Natural killer cell treated with Interleukin-12 subunit alpha and Interleukin-12 subunit beta and Interleukin-15 and Interleukin-18, amount 100 ng/mL, for 72 hours (primary cell): ENCODE results near the gene KIF1A. TPM values are rescaled to one million over a fixed set of nuclear protein-coding genes. Genes with fewer than 3 reads are reported as not detected.
A peak's percentile ranks its signal among the peaks of the same experiment; 100 is the strongest.

Experiments used
- ATAC-seq, 2 donors: fragments of 150-1000 bp; cut with Tn5 transposase in 1 of 2; sonication (Bioruptor Pico), chemical (Tn5 transposase) in 1 of 2; 2 replicates each; pipeline ENCODE4 v1.10.0; 2021
- DNase-seq: peaks from one replicate; pipeline ENCODE4 v3.0.0; 2022; ENCODE audit warnings: low spot score
- H3K27ac Mint-ChIP-seq, 2 donors: 1 replicate in 1 of 2; 2 replicates in 1 of 2; pipeline ENCODE4 v1.8.0; 2022; ENCODE audit warnings: mixed read lengths in 2 of 2, mild to moderate bottlenecking in 1 of 2, moderate library complexity in 1 of 2
- H3K27me3 Mint-ChIP-seq, 2 donors: 1 replicate in 1 of 2; 2 replicates in 1 of 2; pipeline ENCODE4 v1.8.0; 2022; ENCODE audit warnings: mixed read lengths in 2 of 2
- H3K36me3 Mint-ChIP-seq: one replicate; pipeline ENCODE4 v1.8.0; 2022; ENCODE audit warnings: mixed read lengths
- H3K4me1 Mint-ChIP-seq, 2 donors: 1 replicate in 1 of 2; 2 replicates in 1 of 2; pipeline ENCODE4 v1.8.0; 2022; ENCODE audit warnings: low read depth in 2 of 2, mixed read lengths in 2 of 2, mild to moderate bottlenecking in 1 of 2
- H3K4me3 Mint-ChIP-seq: one replicate; pipeline ENCODE4 v1.8.0; 2022; ENCODE audit warnings: mixed read lengths
- H3K9me3 Mint-ChIP-seq: 2 replicates; pipeline ENCODE4 v1.8.0; 2022; ENCODE audit warnings: mixed read lengths
- total RNA-seq, 2 donors: library from RNA; stranded (reverse); gene quantifications; one replicate each; pipeline ENCODE4 v1.2.3, GENCODE V29; 2022

Gene KIF1A
- total RNA-seq, 2 donors from 2014 or later: 0.45 TPM; not detected in 1

DNA sequence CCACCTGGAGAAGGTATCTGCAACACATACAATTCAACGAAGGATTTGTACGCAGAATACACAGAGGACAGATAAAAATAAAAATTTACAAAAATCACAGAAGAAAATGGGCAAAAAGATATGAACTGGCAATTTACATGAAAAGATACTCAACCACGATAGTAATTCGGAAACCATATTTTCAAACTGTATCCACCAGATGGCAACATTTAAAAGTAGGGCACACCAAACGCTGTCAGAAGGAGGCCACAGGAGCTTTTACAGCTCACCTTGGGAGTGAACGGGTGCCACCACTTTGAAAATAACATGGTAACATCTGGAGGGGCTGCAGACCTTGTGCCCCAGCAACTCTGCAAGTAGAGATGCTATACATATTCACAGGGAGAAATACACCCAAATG, 9.8 kb downstream of the KIF1A start:
- peaks cover 4 to 6% of the 10 kb centered on the region in 2 donors for H3K4me1 Mint-ChIP-seq
- no peak overlapping the region for H3K27ac Mint-ChIP-seq

DNA sequence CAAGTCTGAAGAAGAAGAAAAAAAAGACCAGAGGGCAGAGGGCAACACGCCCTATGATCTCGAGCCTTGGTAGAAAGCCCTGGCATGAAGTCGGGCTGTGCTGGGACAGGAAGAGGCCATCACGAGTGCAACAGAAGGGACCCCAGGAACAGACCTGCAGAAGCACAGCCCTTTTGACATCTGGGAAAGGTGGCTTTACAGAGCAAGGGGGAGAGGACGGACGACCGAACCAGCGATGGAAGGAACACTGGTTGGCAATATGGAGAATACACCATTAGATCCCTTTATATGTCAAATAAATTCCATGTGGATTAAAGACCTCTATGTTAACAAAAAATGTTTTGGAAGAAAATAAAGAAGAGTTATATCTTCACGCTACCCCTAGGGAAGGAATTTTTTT, 10.7 kb downstream of the KIF1A start:
- Mint-ChIP-seq H3K36me3 (peaks cover 4% of the 10 kb centered on the region), H3K4me3 (no peak overlapping the region), H3K9me3 (no peaks in the 10 kb centered on the region), H3K27me3 (peaks cover 14 to 27% of the 10 kb centered on the region in 2 donors), H3K27ac (no peak overlapping the region), H3K4me1 (peaks cover 4 to 6% of the 10 kb centered on the region in 2 donors)
- DNase-seq (no peak), ATAC-seq (no peak)

More for the DNA sequence above, 9.8 kb downstream of the KIF1A start:
- DNase-seq (no peak), ATAC-seq (no peak)
- H3K4me3 Mint-ChIP-seq: no peak overlapping the region
- H3K9me3 Mint-ChIP-seq: no peaks in the 10 kb centered on the region
- peaks cover 4% of the 10 kb centered on the region for H3K36me3 Mint-ChIP-seq
- peaks cover 8 to 18% of the 10 kb centered on the region in 2 donors for H3K27me3 Mint-ChIP-seq

DNA sequence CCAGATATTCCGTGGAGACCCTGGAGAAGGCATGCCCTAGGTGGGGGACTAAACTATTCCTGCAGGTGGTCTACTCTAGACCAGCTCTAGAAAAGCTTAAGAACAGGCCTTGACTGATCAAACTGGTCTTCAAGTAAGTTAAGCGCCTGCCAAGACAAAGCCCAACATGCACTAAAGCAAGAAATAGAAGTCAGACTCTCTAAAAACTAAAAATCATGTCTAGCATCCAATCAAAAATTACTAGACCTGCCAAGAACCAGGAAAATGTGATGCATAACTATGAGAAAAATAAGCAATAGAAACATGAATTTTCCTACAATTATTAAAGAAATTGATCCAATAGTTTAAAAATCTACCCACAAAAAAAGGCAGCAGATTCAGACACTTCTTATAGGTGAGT, 13.6 kb downstream of the KIF1A start:
- Mint-ChIP-seq H3K27ac (no peak overlapping the region), H3K36me3 (no peaks in the 10 kb centered on the region), H3K4me3 (no peak overlapping the region), H3K9me3 (no peaks in the 10 kb centered on the region), H3K4me1 (peaks cover 2 to 3% of the 10 kb centered on the region in 2 donors), H3K27me3 (peaks cover 22 to 40% of the 10 kb centered on the region in 2 donors)
- DNase-seq (no peak), ATAC-seq (no peak)

DNA sequence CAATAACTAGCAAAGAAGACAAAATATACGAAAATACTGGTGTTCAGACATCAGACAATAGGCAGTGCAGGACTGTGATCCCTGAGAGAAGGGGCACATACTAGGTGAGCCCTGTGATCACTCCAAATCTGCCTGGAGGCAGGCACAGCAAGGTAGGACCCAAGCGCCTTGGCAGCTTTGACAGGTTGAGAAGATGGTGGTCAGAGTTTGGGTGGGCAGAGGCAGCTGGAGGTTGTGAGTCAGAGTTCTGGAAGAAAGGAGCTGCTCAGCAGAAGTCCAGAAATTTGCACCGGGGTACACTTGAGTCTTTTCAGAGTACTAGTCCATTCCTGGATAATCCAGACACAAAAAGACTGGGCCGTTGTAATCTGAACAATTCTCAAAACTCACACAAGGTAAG, 14.0 kb downstream of the KIF1A start:
- H3K4me1 Mint-ChIP-seq: no peaks in the 10 kb centered on the region
- peaks cover 23 to 45% of the 10 kb centered on the region in 2 donors for H3K27me3 Mint-ChIP-seq
- H3K36me3 Mint-ChIP-seq: no peaks in the 10 kb centered on the region
- DNase-seq: no peak
- H3K4me3 Mint-ChIP-seq: no peak overlapping the region
- no peak overlapping the region for H3K27ac Mint-ChIP-seq
- H3K9me3 Mint-ChIP-seq: no peaks in the 10 kb centered on the region
- no peak for ATAC-seq

DNA sequence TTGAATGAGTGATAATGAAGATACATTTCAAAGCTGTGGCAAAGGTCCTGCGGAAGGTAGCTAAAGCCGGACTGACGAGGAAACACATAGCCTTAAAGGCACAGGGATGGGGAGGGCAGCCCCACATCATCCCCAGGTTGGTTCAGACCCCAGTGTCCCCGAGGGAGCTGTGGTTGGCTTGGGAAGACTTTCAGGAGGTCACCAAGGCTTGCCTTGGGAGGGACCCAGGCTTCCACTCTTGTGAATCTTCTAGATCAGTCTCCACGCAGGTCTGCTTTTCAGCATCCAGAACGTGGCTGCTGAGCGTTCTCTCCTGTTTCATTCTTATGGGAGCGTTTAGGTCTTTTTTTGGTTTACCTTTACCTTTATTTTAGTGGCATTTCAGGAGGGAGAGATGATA, 16.8 kb downstream of the KIF1A start:
- ATAC-seq (no peak), DNase-seq (no peak)
- H3K4me3 Mint-ChIP-seq: no peak overlapping the region
- H3K27ac Mint-ChIP-seq: no peak overlapping the region
- no peaks in the 10 kb centered on the region for H3K4me1 Mint-ChIP-seq
- H3K27me3 Mint-ChIP-seq: peaks cover 32 to 51% of the 10 kb centered on the region in 2 donors
- H3K9me3 Mint-ChIP-seq: no peaks in the 10 kb centered on the region
- H3K36me3 Mint-ChIP-seq: no peaks in the 10 kb centered on the region

DNA sequence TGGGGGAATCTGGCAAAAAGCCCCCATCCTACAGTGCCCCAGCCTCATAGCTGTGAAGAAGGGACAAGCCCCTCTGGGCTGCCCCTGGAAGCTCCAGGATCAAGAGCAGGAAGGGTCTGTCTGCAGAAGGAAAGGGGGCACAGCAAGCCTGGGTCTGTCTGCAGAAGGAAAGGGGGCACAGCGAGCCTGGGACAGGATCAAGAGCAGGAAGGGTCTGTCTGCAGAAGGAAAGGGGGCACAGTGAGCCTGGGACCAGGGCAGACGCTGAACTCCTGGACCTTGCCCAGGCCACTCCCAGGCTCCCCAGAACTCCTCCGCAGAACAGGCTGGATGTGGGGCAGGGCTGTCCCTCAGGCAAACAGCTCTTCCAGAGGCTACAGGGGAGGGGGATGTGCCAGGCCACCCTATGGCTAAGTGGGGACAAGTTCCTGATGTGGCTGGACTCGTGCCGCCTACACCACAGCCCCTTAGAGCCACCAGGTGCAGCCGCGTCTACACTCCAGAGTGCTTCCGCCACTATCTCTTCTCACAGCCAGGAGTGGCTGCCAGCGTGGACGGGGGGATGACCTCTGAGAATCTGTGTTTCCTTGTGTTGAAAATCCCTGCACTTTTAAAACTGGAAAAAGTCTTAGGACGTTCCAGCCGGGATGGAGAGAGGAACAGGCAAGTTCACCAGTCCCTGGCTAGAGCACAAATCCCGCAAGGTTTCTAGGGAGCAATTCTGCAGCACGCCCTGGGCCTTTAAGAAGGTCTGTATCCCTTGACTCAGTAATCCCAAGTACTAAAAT, 20.8 kb downstream of the KIF1A start:
- H3K4me1 Mint-ChIP-seq: no peaks in the 10 kb centered on the region
- peaks cover 22 to 47% of the 10 kb centered on the region in 2 donors for H3K27me3 Mint-ChIP-seq
- H3K4me3 Mint-ChIP-seq: no peak overlapping the region
- ATAC-seq (peak in 1 of 2 donors; percentile 46), DNase-seq (peak; percentile 37)
- no peaks in the 10 kb centered on the region for H3K36me3 Mint-ChIP-seq
- H3K9me3 Mint-ChIP-seq: no peaks in the 10 kb centered on the region
- H3K27ac Mint-ChIP-seq: no peak overlapping the region

DNA sequence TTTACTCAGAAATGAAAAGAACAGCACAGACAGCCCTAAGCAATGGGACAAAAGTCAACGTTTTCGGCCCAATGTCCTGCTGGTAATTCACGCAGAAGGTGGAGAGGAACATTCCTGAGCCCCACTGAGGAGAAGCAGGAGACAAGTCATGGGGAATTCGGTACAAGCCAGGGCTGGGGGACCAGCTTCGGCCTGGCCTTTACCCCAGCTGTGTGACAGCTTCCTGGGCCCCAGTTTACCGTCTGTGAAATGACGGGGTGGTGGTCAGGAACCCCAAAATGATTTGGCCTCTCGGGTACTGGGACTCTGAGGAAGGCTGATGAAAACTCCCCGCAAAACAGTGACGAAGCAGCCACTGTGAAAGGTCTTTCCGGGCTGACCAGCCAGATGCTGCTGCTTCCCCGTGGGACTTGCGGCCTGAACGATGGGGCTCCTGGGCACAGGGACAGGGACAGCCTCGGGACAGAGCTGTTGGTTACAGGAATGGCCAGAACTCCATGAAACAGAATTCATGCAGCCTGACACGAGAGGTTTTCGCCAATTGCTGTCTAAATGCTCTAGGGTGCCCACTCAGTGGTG, 21.6 kb downstream of the KIF1A start:
- Mint-ChIP-seq H3K27me3 (peaks cover 19 to 41% of the 10 kb centered on the region in 2 donors), H3K27ac (no peak overlapping the region), H3K4me3 (no peak overlapping the region), H3K36me3 (no peaks in the 10 kb centered on the region), H3K9me3 (no peaks in the 10 kb centered on the region), H3K4me1 (no peaks in the 10 kb centered on the region)
- DNase-seq (peak; percentile 15), ATAC-seq (no peak)

DNA sequence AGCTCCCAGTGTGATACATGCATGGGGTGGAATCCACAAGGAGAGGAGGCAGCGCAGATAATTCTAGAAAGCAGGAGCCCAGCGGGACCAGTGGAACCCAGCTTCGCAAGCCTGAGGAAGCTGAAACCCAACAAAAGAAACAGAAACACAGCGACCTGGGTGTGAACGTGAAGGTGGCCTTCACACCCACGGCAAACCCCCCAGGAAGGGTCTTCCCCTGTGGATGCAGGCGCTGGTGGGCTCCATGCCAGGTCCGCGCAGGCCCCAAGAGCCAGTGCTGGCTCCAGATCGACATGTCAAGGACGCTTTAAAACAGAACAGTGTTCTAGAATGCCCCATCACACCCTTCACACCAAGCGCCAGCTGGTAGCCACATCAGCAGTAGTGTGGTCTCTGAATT, 22.1 kb downstream of the KIF1A start:
- H3K4me1 Mint-ChIP-seq: no peaks in the 10 kb centered on the region
- no peaks in the 10 kb centered on the region for H3K9me3 Mint-ChIP-seq
- no peaks in the 10 kb centered on the region for H3K36me3 Mint-ChIP-seq
- ATAC-seq (no peak), DNase-seq (peak; percentile 16)
- no peak overlapping the region for H3K27ac Mint-ChIP-seq
- H3K27me3 Mint-ChIP-seq: peaks cover 17 to 36% of the 10 kb centered on the region in 2 donors
- no peak overlapping the region for H3K4me3 Mint-ChIP-seq

DNA sequence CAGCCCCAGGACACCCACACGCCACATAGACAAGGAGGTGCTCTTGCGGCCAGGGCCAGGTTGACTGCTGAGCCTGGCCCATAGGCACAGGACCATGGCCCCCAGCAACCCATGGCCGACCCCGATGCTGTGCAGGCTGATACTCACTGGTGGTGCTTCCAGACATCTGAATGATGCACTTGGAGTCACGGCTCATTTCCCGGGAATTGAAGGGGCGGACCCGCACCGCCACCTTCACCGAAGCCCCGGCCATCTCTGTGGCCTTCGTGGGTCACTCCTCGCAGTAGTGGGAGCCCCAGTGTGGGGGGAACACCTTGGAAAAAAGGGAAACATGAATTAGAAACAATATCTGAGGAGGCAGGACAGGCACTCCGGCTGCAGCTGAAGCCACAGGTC, 22.5 kb downstream of the KIF1A start:
- H3K27me3 Mint-ChIP-seq: peaks cover 17 to 33% of the 10 kb centered on the region in 2 donors
- no peaks in the 10 kb centered on the region for H3K36me3 Mint-ChIP-seq
- DNase-seq: peak; percentile 20
- H3K4me3 Mint-ChIP-seq: no peak overlapping the region
- no peak for ATAC-seq
- no peak overlapping the region for H3K27ac Mint-ChIP-seq
- H3K9me3 Mint-ChIP-seq: no peaks in the 10 kb centered on the region
- no peaks in the 10 kb centered on the region for H3K4me1 Mint-ChIP-seq

DNA sequence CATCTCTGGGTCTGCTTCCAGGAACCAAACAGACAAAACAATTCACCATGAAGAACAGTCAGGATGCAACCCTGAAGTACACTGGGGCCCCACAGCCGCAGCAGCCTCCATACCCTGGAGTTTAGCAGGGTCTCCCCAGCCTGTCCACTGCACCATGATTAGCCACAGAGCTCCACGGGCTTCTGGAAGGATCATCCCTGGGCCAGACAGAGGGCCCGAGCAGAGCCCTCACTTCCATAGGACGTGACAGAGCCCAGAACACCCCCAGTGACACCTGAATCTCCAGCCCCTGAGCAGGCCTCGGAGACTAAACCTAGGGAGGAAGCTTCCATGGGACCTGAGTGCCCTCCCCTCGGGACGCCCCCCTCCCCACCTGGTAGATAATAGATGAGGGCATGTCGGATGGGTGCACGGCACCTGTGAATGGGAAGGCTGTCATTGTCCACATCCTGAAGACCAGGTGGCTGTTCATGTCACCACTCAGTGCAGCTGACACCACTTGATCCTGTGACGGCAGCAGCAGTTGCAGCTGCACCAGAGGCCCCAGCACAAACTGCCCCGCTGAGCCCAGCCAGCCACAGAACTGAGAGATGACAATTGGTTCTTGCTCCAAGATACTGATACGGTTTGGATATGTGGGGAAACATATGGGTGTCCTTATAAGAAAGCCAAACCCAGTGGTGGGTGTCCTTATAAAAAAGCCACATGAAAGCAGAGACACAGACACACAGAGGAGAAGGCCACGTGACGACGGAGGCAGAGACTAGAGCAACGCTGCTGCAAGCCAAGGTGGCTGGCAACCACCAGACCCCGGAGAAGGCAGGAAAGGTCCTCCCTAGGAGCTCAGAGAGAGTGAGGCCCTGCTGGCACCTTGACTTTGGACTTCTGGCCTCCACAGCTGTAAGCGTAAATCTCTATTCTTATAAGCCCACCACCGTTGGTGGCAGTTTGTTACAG, 23.2 kb downstream of the KIF1A start:
- Mint-ChIP-seq H3K4me3 (no peak overlapping the region), H3K9me3 (no peaks in the 10 kb centered on the region), H3K27me3 (peaks cover 17 to 29% of the 10 kb centered on the region in 2 donors), H3K4me1 (no peaks in the 10 kb centered on the region), H3K27ac (no peak overlapping the region), H3K36me3 (no peaks in the 10 kb centered on the region)
- peak; percentile 12 for DNase-seq
- ATAC-seq: no peak

DNA sequence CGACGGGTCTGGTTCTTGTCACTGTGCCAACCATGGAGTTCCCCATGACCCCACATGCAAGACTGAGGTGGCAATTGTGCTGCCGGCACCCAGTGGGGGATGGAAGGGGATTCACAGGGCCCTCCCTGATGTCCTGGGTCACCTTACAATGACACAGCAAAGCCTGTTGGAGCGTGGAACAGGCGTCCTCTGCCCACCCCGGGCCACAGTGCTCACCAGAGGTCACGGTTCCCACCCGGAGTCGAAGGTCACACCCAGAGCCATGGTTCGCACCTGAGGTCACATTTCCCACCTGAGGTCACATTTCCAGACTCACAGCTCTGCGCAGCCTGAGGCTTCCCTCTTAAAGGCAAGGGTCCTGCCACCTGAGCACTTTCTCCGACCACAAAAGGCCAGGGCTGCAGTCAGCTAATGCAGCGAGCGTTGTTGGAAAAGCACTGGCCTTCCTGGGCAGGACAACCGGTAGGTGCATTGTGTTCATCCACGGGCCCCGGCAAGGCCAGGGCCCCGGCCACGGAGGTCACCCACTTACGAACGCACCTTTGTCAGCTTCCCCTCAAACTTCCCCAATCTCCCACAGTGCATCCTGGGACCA, 24.0 kb downstream of the KIF1A start:
- Mint-ChIP-seq H3K9me3 (no peaks in the 10 kb centered on the region), H3K27ac (no peak overlapping the region), H3K27me3 (peaks cover 13 to 21% of the 10 kb centered on the region in 2 donors), H3K4me1 (no peaks in the 10 kb centered on the region), H3K4me3 (no peak overlapping the region), H3K36me3 (no peaks in the 10 kb centered on the region)
- ATAC-seq (no peak), DNase-seq (no peak)

DNA sequence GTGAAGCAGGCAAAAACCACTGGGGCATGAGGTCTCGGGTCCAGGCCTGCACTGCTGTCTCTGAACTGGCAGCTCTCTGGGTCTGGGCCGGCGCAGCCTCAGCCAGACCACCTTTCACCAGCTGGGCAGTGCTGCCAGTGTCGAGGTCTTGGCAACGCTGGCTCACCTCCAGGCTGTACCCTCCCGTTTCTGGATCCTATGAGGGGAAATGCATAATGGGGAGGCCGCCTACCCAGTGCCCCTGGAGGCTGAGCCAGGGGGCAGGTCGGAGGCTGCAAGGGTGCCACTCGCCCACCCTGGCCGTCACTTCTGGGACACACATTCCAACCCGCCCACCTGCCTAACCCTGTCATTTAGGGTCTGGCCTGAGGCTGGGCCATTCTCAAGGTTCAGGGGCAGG, 24.6 kb downstream of the KIF1A start:
- H3K27me3 Mint-ChIP-seq: peaks cover 7 to 16% of the 10 kb centered on the region in 2 donors
- ATAC-seq: no peak
- H3K4me1 Mint-ChIP-seq: no peaks in the 10 kb centered on the region

DNA sequence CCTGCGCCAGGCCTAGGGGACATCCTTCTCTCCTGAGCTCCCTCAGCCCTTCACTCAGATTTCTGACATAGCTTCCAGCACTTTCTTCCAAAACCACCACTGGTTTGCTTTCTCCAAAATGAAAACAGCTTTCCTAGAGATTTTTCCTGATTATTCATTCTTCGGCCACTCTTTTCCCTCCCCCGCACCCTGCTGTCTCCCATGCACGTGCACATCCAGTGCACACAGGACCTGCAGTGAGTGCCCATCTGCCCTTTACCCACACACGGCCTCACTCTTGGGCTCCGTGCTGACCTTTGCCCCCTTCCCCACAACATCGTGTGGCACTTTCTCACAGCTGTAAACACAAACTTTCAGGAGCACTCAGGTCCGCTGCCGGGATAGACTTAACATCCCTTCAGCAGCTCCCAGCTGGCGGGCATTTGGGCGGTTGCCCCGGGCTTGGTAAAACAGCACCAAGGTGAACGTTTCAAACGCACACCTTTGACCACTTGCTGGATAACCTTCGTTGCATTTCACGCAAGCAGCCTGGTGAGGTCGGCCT, 25.8 kb downstream of the KIF1A start:
- H3K4me1 Mint-ChIP-seq: no peaks in the 10 kb centered on the region
- ATAC-seq (no peak), DNase-seq (peak; percentile 18)
- no peak overlapping the region for H3K27ac Mint-ChIP-seq
- H3K36me3 Mint-ChIP-seq: no peaks in the 10 kb centered on the region
- H3K9me3 Mint-ChIP-seq: no peaks in the 10 kb centered on the region
- H3K27me3 Mint-ChIP-seq: peaks cover 0 to 8% of the 10 kb centered on the region in 2 donors
- no peak overlapping the region for H3K4me3 Mint-ChIP-seq

More for the DNA sequence above, 24.6 kb downstream of the KIF1A start:
- no peak overlapping the region for H3K4me3 Mint-ChIP-seq
- peak; percentile 40 for DNase-seq
- no peak overlapping the region for H3K27ac Mint-ChIP-seq
- H3K36me3 Mint-ChIP-seq: no peaks in the 10 kb centered on the region
- H3K9me3 Mint-ChIP-seq: no peaks in the 10 kb centered on the region
